Kidney epithelial cell (primary cell): ENCODE measurements around the gene ZNF319. TPM values are rescaled to one million over a fixed set of nuclear protein-coding genes. Genes with fewer than 3 reads are reported as not detected.

Experiments
- DNase-seq: peaks from one replicate; pipeline ENCODE4 v3.0.0-alpha.2; 2010; ENCODE audit warnings: low read depth
- H3K27me3 ChIP-seq: 2 replicates; pipeline ENCODE4 v1.6.0; 2011; ENCODE audit warnings: low read length; ENCODE audit not compliant: control insufficient read depth, insufficient read depth
- H3K36me3 ChIP-seq: 2 replicates; pipeline ENCODE4 v1.5.1; 2011; ENCODE audit warnings: low read length; ENCODE audit not compliant: control insufficient read depth, insufficient read depth
- H3K4me3 ChIP-seq: 2 replicates; pipeline ENCODE4 v1.5.1; 2011; ENCODE audit warnings: low read depth, mild to moderate bottlenecking, control low read depth, low read length
- CTCF ChIP-seq: IDR thresholded peaks from 2 replicates; pipeline ENCODE4 v1.5.1; 2011; ENCODE audit warnings: mild to moderate bottlenecking, moderate library complexity, low read length, control low read depth, inconsistent platforms; ENCODE audit not compliant: insufficient read depth, poor library complexity, severe bottlenecking
- total RNA-seq: library from RNA; depleted of rRNA; stranded (reverse); fragments of >200 nt; gene quantifications from 2 replicates; pipeline ENCODE4 v1.2.3, GENCODE V29; 2015

The ZNF319 gene
- total RNA-seq, 1 donor from 2014 or later, result 11.9 TPM

- Histone ChIP-seq H3K4me3 (no peak overlapping the region), H3K27me3 (no peaks in the 10 kb centered on the region), H3K36me3 (peaks cover 3% of the 10 kb centered on the region)
- no peak for DNase-seq
- TF ChIP-seq CTCF, result no peak
Measured at GRCh38 chr16:57998486-57998885, 2.0 kb downstream of the ZNF319 start.

GRCh38 chr16:57997528-57998265, 2.8 kb downstream of the ZNF319 start:
- Histone ChIP-seq H3K36me3 (peaks cover 3% of the 10 kb centered on the region), H3K4me3 (no peak overlapping the region), H3K27me3 (no peaks in the 10 kb centered on the region)
- TF ChIP-seq CTCF, result no peak
- DNase-seq, result no peak

GRCh38 chr16:57997176-57997527, 3.3 kb downstream of the ZNF319 start:
- H3K4me3 ChIP-seq, result no peak overlapping the region
- DNase-seq, result no peak
- no peak for TF ChIP-seq CTCF
- no peaks in the 10 kb centered on the region for H3K27me3 ChIP-seq
- H3K36me3 ChIP-seq, result peaks cover 3% of the 10 kb centered on the region

GRCh38 chr16:57996406-57997175, 3.9 kb downstream of the ZNF319 start:
- no peak for DNase-seq
- TF ChIP-seq CTCF, result no peak
- peaks cover 2% of the 10 kb centered on the region for H3K36me3 ChIP-seq
- H3K27me3 ChIP-seq, result no peaks in the 10 kb centered on the region
- H3K4me3 ChIP-seq, result no peak overlapping the region

- Histone ChIP-seq H3K4me3 (no peak overlapping the region), H3K36me3 (peaks cover 2% of the 10 kb centered on the region), H3K27me3 (no peaks in the 10 kb centered on the region)
- no peak for DNase-seq
- TF ChIP-seq CTCF, result no peak
Measured at GRCh38 chr16:57995721-57996405, 4.6 kb downstream of the ZNF319 start.
